GM12874 (cell line): ENCODE results near the gene CGGBP1.

Experiments used
- CTCF ChIP-seq: IDR thresholded peaks from 2 replicates; pipeline ENCODE4 v1.5.1; 2011; ENCODE audit warnings: low read depth, mild to moderate bottlenecking, control low read depth, low read length, moderate library complexity; ENCODE audit not compliant: insufficient read depth

The CGGBP1 gene

DNA sequence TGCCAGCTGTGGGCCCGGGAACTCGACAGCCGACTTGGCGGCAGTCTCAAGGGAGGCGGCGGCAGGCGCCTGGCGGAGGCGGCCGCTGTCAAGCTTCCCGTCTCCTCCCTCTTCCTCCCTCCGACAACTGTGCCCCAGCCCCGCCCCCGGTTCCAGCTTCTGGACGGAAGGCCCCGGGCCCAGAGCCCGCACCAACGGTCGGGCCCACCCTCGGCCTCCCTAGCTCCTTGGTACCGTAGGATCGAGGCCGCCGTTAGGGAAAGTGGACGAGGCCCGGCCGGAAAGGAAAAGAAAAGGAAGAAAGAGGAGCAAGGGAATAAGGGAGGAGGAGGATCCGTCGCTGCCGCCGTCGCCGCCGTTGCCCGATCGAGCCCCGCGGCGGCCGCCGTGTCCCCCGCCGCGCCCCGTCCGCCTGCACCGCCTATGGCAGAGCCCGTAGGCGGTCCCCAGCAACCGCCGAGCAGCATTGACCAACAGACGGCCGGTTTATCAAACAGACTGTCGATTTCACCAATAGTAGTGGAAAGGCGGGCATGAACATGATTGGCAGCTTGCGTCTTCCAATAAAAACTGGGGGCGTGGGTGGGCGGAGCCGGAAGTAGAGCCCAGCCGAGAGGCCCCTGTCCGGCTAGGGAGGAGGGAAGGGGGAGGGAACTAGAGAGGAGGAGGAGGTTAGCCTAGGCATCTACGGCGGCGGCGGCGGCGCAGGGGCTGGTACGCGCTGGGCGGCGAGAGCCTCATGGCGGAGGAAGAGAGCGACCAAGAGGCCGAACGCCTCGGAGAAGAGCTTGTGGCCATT lies at the start of gene CGGBP1, which contains the start of gene ZNF654:
Gene CGGBP1, minus strand, starts transcription at position 425 of the 799 bp plus-strand sequence. CDS start 3,029 bp downstream, outside the sequence.
Gene ZNF654, plus strand, starts transcription at position 675 of the 799 bp plus-strand sequence. Its CDS starts 65 bp downstream, at position 740.
- no peak for TF ChIP-seq CTCF

- no peak for TF ChIP-seq CTCF
Measured at GRCh38 chr3:88105325-88105724, 46.5 kb upstream of the CGGBP1 start.

GRCh38 chr3:88101142-88101541 lies 42.3 kb upstream of the CGGBP1 start:
- TF ChIP-seq CTCF, result no peak

DNA sequence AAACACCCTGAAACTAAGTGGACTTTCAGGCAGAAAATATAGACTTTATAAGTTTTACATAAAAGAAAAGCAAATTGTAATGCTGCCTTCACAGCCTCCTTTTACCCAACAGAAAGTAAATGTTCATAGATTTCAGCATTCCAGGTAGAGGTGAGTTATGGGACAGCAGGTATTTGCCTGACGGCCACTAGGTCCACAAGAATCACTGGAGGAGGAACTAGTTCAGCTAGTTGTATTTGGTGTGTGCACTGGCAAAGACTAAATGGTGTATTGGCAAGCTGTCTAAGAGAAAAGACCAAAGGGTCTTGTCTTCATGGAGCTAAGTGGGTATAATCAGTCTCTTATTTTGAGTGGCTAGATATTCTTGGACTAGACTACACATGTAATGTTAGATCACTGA lies 34.5 kb upstream of the CGGBP1 start:
- no peak for TF ChIP-seq CTCF

GRCh38 chr3:88092270-88092669 lies 33.5 kb upstream of the CGGBP1 start:
- TF ChIP-seq CTCF, result no peak

- TF ChIP-seq CTCF, result no peak
Measured at GRCh38 chr3:88090681-88091080, 31.9 kb upstream of the CGGBP1 start.

- no peak for TF ChIP-seq CTCF
Measured at GRCh38 chr3:88084097-88084501, 25.3 kb upstream of the CGGBP1 start.
